Naive B cell (primary cell): ENCODE measurements around the gene NDUFB8. TPM values are rescaled to one million over a fixed set of nuclear protein-coding genes. Genes with fewer than 3 reads are reported as not detected.
"Not testable (repeated sequence)": the region's sequence is repeated elsewhere in the genome, so short reads cannot be mapped to it uniquely, and the experiment has no call there.

ENCODE experiments used
- ATAC-seq, 2 donors: fragments of 150-1000 bp; cut with Tn5 transposase; 2 replicates each; pipeline ENCODE4 v1.10.0; 2021; ENCODE audit warnings: low read depth in 2 of 2, mild to moderate bottlenecking in 2 of 2, moderate library complexity in 2 of 2
- DNase-seq: peaks from one replicate; pipeline ENCODE4 v3.0.0; 2022
- H3K27ac Mint-ChIP-seq, 6 donors: one replicate each; pipeline ENCODE4 v1.8.0; 2020 to 2022; ENCODE audit warnings: mild to moderate bottlenecking in 6 of 6, mixed read lengths in 6 of 6, moderate library complexity in 5 of 6, inconsistent platforms in 2 of 6
- H3K27me3 Mint-ChIP-seq, 3 donors: one replicate each; pipeline ENCODE4 v1.8.0; 2021 to 2022; ENCODE audit warnings: mixed read lengths in 3 of 3, mild to moderate bottlenecking in 1 of 3
- H3K36me3 Mint-ChIP-seq, 2 donors: one replicate each; pipeline ENCODE4 v1.8.0; 2020 to 2022; ENCODE audit warnings: mixed read lengths in 2 of 2, inconsistent platforms in 1 of 2, mild to moderate bottlenecking in 1 of 2
- H3K4me1 Mint-ChIP-seq, 3 donors: one replicate each; pipeline ENCODE4 v1.8.0; 2020 to 2022; ENCODE audit warnings: mixed read lengths in 3 of 3, inconsistent platforms in 1 of 3, mild to moderate bottlenecking in 1 of 3, moderate library complexity in 1 of 3
- H3K4me3 Mint-ChIP-seq, 8 donors: one replicate each; pipeline ENCODE4 v1.8.0; 2020 to 2022; ENCODE audit warnings: mild to moderate bottlenecking in 8 of 8, mixed read lengths in 8 of 8, moderate library complexity in 8 of 8, inconsistent platforms in 2 of 8
- H3K9me3 Mint-ChIP-seq, 7 donors: one replicate each; pipeline ENCODE4 v1.8.0; 2020 to 2022; ENCODE audit warnings: mixed read lengths in 7 of 7, mild to moderate bottlenecking in 5 of 7, inconsistent platforms in 2 of 7, moderate library complexity in 1 of 7
- polyA plus RNA-seq, 6 donors: library from polyadenylated mRNA; unstranded; fragments of 300-500 nt; fragmentation: Illumina TruSeq; gene quantifications; one replicate each; pipeline ENCODE4 v1.2.3, GENCODE V29; 2021; ENCODE audit warnings: low read depth in 6 of 6

The NDUFB8 gene
- 100 to 1,000 TPM; 403 to 762 (median 428) TPM for polyA plus RNA-seq

GRCh38 chr10:100529475-100530298 is at the start of gene NDUFB8:
Gene NDUFB8, minus strand, starts transcription at chr10:100529871. Its CDS starts 20 bp downstream, at chr10:100529851.
- Mint-ChIP-seq H3K4me3 (peak within 1 kb of the TSS; percentile 95 to 100 (median 100)), H3K36me3 (peaks cover 9 to 14% of the 10 kb centered on the region in 2 donors), H3K4me1 (peaks cover 17 to 45% (median 30%) of the 10 kb centered on the region in 3 donors), H3K27ac (peak within 1 kb of the TSS; percentile 94 to 99 (median 98)), H3K27me3 (no peaks in the 10 kb centered on the region), H3K9me3 (no peaks in the 10 kb centered on the region)
- peak; percentile 77 for DNase-seq
- peak; percentile 86 to 89 for ATAC-seq

GRCh38 chr10:100576282-100576635 is 46.6 kb upstream of the NDUFB8 start:
- no peak overlapping the region for H3K27ac Mint-ChIP-seq
- no peaks in the 10 kb centered on the region for H3K9me3 Mint-ChIP-seq
- DNase-seq (no peak), ATAC-seq (no peak)
- no peak overlapping the region for H3K4me3 Mint-ChIP-seq
- H3K36me3 Mint-ChIP-seq: no peaks in the 10 kb centered on the region
- no peaks in the 10 kb centered on the region for H3K4me1 Mint-ChIP-seq
- H3K27me3 Mint-ChIP-seq: peaks cover 47 to 79% (median 74%) of the 10 kb centered on the region in 3 donors

- H3K4me3 Mint-ChIP-seq: no peak overlapping the region
- no peaks in the 10 kb centered on the region for H3K4me1 Mint-ChIP-seq
- DNase-seq (no peak), ATAC-seq (no peak)
- H3K27me3 Mint-ChIP-seq: peaks cover 47 to 73% (median 69%) of the 10 kb centered on the region in 3 donors
- no peaks in the 10 kb centered on the region for H3K36me3 Mint-ChIP-seq
- no peak overlapping the region for H3K27ac Mint-ChIP-seq
- H3K9me3 Mint-ChIP-seq: no peaks in the 10 kb centered on the region
Observed at GRCh38 chr10:100575585-100576281, 46.1 kb upstream of the NDUFB8 start.

GRCh38 chr10:100575146-100575545 is 45.5 kb upstream of the NDUFB8 start:
- peaks cover 43 to 73% (median 68%) of the 10 kb centered on the region in 3 donors for H3K27me3 Mint-ChIP-seq
- H3K4me1 Mint-ChIP-seq: not testable (repeated sequence)

GRCh38 chr10:100571084-100571856 is 41.6 kb upstream of the NDUFB8 start:
- H3K27ac Mint-ChIP-seq: no peak overlapping the region
- DNase-seq: no peak
- no peak for ATAC-seq
- H3K36me3 Mint-ChIP-seq: peaks cover 0 to 5% of the 10 kb centered on the region in 2 donors
- H3K27me3 Mint-ChIP-seq: peaks cover 28 to 35% (median 33%) of the 10 kb centered on the region in 3 donors
- H3K4me1 Mint-ChIP-seq: no peaks in the 10 kb centered on the region
- no peak overlapping the region for H3K4me3 Mint-ChIP-seq
- H3K9me3 Mint-ChIP-seq: no peaks in the 10 kb centered on the region

More at GRCh38 chr10:100575146-100575545, 45.5 kb upstream of the NDUFB8 start:
- DNase-seq, H3K27ac Mint-ChIP-seq, H3K9me3 Mint-ChIP-seq, H3K4me3 Mint-ChIP-seq, ATAC-seq, H3K36me3 Mint-ChIP-seq: not testable (repeated sequence)

GRCh38 chr10:100570506-100570905 is 40.8 kb upstream of the NDUFB8 start:
- Mint-ChIP-seq H3K27ac (no peak overlapping the region), H3K9me3 (no peaks in the 10 kb centered on the region), H3K4me1 (no peaks in the 10 kb centered on the region), H3K27me3 (peaks cover 25 to 29% (median 27%) of the 10 kb centered on the region in 3 donors), H3K36me3 (peaks cover 0 to 6% of the 10 kb centered on the region in 2 donors), H3K4me3 (no peak overlapping the region)
- DNase-seq (no peak), ATAC-seq (no peak)

- no peak overlapping the region for H3K27ac Mint-ChIP-seq
- ATAC-seq (no peak), DNase-seq (no peak)
- H3K4me3 Mint-ChIP-seq: no peak overlapping the region
- peaks cover 0 to 6% of the 10 kb centered on the region in 2 donors for H3K36me3 Mint-ChIP-seq
- H3K4me1 Mint-ChIP-seq: peaks cover 0 to 3% (median 0%) of the 10 kb centered on the region in 3 donors
- H3K9me3 Mint-ChIP-seq: no peaks in the 10 kb centered on the region
- peaks cover 21 to 31% (median 21%) of the 10 kb centered on the region in 3 donors for H3K27me3 Mint-ChIP-seq
Observed at GRCh38 chr10:100569687-100570481, 40.2 kb upstream of the NDUFB8 start.

GRCh38 chr10:100568912-100569311 is 39.2 kb upstream of the NDUFB8 start:
- no peak for DNase-seq
- Mint-ChIP-seq H3K9me3 (no peaks in the 10 kb centered on the region), H3K27ac (no peak overlapping the region), H3K27me3 (peaks cover 11 to 32% (median 12%) of the 10 kb centered on the region in 3 donors), H3K4me1 (peaks cover 0 to 4% (median 0%) of the 10 kb centered on the region in 3 donors), H3K4me3 (no peak overlapping the region), H3K36me3 (peaks cover 0 to 6% of the 10 kb centered on the region in 2 donors)
- no peak for ATAC-seq

GRCh38 chr10:100567826-100568225 is 38.2 kb upstream of the NDUFB8 start:
- peaks cover 0 to 6% of the 10 kb centered on the region in 2 donors for H3K36me3 Mint-ChIP-seq
- ATAC-seq (no peak), DNase-seq (no peak)
- H3K4me3 Mint-ChIP-seq: no peak overlapping the region
- H3K27ac Mint-ChIP-seq: peak overlapping the region in 1 of 6 donors; percentile 32
- peaks cover 4 to 36% (median 4%) of the 10 kb centered on the region in 3 donors for H3K27me3 Mint-ChIP-seq
- peaks cover 5 to 8% (median 6%) of the 10 kb centered on the region in 3 donors for H3K4me1 Mint-ChIP-seq
- no peaks in the 10 kb centered on the region for H3K9me3 Mint-ChIP-seq

- no peak for DNase-seq
- Mint-ChIP-seq H3K27ac (no peak overlapping the region), H3K36me3 (peaks cover 0 to 6% of the 10 kb centered on the region in 2 donors), H3K27me3 (peaks cover 0 to 37% (median 1%) of the 10 kb centered on the region in 3 donors), H3K4me3 (no peak overlapping the region), H3K4me1 (peaks cover 7 to 10% (median 7%) of the 10 kb centered on the region in 3 donors), H3K9me3 (no peaks in the 10 kb centered on the region)
- ATAC-seq: no peak
Observed at GRCh38 chr10:100567249-100567648, 37.6 kb upstream of the NDUFB8 start.

GRCh38 chr10:100566561-100566960 is 36.9 kb upstream of the NDUFB8 start:
- peaks cover 1 to 42% (median 8%) of the 10 kb centered on the region in 3 donors for H3K27me3 Mint-ChIP-seq
- H3K4me3 Mint-ChIP-seq: no peak overlapping the region

GRCh38 chr10:100565206-100565985 is 35.7 kb upstream of the NDUFB8 start:
- Mint-ChIP-seq H3K36me3 (peaks cover 0 to 6% of the 10 kb centered on the region in 2 donors), H3K9me3 (no peaks in the 10 kb centered on the region), H3K4me1 (peaks cover 14 to 18% (median 14%) of the 10 kb centered on the region in 3 donors), H3K4me3 (no peak overlapping the region), H3K27me3 (peaks cover 8 to 50% (median 14%) of the 10 kb centered on the region in 3 donors), H3K27ac (no peak overlapping the region)
- no peak for DNase-seq
- no peak for ATAC-seq

More at GRCh38 chr10:100566561-100566960, 36.9 kb upstream of the NDUFB8 start:
- no peaks in the 10 kb centered on the region for H3K9me3 Mint-ChIP-seq
- no peak overlapping the region for H3K27ac Mint-ChIP-seq
- DNase-seq (no peak), ATAC-seq (no peak)
- H3K4me1 Mint-ChIP-seq: peaks cover 10 to 14% (median 12%) of the 10 kb centered on the region in 3 donors
- peaks cover 0 to 6% of the 10 kb centered on the region in 2 donors for H3K36me3 Mint-ChIP-seq
